GM20000 (cell line): ENCODE data around the gene PCCA.

Experiments
- DNase-seq: peaks from one replicate; pipeline ENCODE4 v3.0.0; 2012; ENCODE audit warnings: low spot score
- TF ChIP-seq, protein P1 (sequence below): IDR thresholded peaks from 2 replicates; pipeline ENCODE4 v1.5.1; 2012; ENCODE audit warnings: mild to moderate bottlenecking, control low read depth; ENCODE audit errors: extremely low read depth, missing control alignments

PCCA gene

DNA sequence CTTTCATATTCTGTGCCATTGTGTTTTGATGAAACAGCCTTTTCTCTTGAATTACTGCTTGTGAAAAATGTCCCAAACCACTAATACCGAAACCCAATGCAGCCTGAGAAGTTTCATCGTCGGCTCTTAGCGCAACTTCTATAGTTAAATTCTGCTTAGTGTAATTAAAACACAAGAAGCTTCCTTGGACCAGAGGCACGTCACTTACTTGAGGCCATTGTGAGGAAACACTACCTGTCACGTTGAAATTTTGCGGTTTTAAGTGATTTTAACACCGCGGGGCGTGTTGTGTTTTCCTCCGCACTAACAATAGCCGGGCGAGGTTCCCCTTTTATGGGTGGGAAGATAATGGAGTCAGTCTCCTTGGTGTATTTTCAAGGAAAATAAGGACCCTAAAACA lies 428.8 kb downstream of the PCCA start:
- no peak for DNase-seq
- TF ChIP-seq, protein P1, sequence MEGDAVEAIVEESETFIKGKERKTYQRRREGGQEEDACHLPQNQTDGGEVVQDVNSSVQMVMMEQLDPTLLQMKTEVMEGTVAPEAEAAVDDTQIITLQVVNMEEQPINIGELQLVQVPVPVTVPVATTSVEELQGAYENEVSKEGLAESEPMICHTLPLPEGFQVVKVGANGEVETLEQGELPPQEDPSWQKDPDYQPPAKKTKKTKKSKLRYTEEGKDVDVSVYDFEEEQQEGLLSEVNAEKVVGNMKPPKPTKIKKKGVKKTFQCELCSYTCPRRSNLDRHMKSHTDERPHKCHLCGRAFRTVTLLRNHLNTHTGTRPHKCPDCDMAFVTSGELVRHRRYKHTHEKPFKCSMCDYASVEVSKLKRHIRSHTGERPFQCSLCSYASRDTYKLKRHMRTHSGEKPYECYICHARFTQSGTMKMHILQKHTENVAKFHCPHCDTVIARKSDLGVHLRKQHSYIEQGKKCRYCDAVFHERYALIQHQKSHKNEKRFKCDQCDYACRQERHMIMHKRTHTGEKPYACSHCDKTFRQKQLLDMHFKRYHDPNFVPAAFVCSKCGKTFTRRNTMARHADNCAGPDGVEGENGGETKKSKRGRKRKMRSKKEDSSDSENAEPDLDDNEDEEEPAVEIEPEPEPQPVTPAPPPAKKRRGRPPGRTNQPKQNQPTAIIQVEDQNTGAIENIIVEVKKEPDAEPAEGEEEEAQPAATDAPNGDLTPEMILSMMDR, result no peak

DNA sequence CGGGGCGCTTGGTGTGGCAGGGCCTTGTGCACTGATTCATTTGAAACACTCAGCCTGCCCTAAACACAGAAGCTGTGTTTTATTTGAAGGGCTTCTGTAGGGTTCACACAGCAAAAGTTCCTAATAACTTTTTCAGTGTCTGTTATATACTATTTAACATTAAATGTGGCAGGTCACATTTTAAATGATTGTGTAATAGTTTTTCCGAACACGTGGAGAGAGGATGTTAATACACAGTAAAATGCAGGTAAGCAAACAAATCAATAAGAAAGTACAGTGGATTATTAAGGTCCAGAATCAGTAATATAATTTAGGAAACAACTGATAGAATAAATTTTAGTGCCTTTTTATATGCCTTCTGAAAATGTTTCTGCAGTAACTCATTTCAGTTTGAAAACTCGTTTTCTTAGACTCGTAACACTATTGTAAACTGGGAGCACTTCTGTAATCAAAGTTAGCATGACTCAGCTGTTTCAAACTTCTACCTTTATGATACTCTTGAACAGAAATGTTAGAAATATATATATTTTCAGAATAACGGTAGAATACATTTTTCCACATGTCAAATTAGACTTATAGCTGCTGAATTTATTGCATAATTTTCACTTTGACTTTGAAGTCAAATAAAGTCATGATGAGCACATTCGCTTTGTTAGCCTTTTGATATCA lies 429.6 kb downstream of the PCCA start:
- DNase-seq, result no peak
- TF ChIP-seq, protein P1, result no peak

DNA sequence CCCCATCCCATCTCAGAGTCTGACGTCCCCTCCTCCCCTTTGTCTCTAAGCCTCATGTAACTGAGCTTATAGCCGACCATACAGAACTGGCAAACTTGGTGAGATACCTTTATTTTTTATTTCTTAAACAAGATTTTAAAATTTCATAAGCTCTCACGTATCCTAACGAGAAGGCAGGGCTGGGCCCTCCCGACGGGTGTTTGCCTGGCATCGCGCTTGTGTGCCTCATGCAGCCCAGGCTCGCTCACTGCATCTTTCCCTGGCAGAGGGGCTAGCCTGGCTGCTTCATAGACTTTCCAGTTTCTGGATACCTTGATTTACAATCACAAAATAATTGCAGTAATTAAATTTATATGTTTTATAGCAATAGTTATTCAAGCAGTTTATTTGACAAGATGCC lies 430.7 kb downstream of the PCCA start:
- TF ChIP-seq, protein P1, result no peak
- no peak for DNase-seq

DNA sequence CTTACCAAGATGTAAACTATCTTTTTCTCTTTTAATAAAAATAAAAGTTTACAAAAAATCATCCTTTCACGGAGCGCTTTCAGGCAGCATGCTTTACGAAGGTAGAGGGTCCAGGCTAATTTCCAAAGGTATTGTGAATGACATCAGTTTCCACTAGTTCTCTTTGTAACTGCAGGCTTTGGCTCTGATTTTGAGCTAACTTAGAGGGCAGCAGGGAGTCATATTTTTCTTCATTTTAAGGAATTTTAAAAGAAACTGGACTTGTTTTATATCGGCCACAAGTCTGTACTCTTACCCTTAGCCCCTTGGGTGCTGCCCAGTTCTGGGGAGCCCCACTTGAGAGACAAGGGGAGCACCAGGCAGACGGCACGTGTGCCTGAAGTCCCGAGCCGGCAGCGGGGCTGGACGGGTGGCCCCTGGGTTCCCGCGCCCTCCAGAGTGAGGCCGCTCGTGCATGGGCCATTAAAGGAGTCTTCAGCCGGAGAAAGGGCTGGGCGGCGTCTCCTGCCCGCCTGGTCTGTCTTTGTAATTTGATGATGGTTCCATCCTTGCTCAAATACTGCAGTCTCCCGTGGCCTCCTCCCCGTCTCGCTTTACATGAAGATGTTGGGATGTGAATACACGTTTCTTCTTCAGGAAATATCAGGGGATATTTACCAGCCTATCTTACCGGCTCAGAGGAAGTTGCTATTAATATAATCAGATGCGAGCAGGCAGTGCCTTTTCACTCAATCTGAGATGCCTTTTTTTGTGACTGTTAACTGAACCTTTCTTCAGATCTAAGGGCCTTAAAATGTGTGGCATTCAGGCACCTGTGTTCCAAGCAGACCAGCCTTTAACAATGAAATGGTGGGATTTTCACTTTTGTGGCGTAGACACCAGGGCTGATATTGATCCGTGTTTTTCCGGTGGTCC lies 432.3 kb downstream of the PCCA start:
- no peak for DNase-seq
- TF ChIP-seq, protein P1, result no peak

DNA sequence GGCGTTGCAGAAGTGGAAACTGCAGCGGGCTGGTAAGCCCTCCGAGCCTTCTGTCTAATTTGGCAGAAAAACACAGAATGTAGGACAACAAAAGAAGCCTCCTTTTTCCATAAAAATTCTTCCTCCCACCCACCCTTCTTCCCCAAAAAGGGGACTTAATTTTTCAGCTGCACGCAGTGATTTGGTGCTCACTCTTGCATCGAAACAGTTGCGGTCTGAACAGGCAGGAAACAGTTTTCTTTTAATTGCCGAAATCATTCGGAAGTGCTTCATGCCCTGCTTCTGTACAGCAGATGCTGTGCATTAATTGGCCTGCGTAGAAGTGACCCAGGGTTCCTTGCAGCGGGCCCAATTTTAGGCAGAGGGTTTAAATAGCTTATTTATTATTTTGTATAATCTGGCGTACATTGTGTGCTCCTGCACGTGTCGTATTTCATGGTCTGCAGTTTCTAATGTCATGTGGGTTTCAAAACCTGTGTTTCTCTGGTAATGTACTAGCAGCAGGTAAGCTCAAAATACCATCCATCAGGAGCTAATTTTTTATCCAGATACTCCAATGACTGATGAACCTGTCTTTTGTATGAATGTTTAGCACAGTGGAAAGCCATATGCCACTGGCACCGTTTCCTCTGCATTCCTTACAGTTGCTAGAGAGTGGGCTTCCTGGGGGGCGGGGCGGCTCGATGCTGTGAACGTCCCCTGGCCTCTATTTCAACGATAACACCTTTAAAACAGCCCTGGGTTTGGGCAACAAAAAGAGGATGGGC lies 433.1 kb downstream of the PCCA start:
- TF ChIP-seq, protein P1, result no peak
- DNase-seq, result no peak

DNA sequence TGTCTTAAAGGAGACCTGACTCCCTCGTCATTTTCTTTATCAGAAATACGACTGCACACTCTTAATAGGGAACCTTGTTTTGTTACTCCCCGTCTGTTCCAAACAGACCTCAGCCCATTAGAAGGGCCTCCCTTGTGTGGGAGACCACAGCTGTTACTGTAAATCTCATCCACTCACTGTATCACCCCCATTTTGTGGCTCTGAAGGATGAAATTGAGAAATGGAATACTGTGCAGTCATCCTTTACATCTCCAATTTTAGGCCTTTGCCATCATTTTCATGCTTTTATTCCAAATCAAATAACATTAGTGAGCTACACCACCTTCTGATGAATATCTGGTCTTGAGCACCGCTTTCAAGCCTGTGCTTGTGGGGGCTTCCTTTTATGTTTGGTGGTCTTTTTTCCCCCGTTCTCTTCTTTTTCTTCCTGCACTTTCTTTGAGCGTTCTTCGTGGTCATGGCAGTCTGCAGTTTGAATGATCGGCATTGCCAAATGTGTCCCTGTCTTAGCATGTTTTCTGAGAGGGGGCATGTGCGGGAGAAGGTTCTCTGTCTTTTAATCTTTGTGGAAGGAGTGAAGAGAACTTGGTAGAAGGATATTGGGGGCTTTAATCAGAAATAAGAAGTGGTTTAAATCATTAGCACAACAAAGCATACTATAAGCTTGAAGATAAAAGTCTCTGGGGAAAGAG lies 433.9 kb downstream of the PCCA start:
- no peak for DNase-seq
- TF ChIP-seq, protein P1, result no peak
